Activated CD8-positive, alpha-beta memory T cell treated with anti-CD3 and anti-CD28 coated beads, Interleukin-2, amount 50 U/mL, for 1 hour (primary cell): ENCODE measurements around the gene UPK3A.

Experiments used
- DNase-seq: peaks from one replicate; pipeline ENCODE4 v3.0.0-alpha.2; 2020; ENCODE audit errors: extremely low read depth

The UPK3A gene

GRCh38 chr22:45284705-45285262 is at the start of gene UPK3A:
TSS of gene UPK3A (plus strand) at chr22:45284949. CDS start at chr22:45285014, 65 bp downstream.
- DNase-seq, result no peak

GRCh38 chr22:45235101-45235777 is 49.5 kb upstream of the UPK3A start:
- no peak for DNase-seq

- no peak for DNase-seq
Observed at GRCh38 chr22:45235851-45236342, 48.9 kb upstream of the UPK3A start.

- DNase-seq, result no peak
Observed at GRCh38 chr22:45237065-45237990, 47.4 kb upstream of the UPK3A start.

- DNase-seq, result no peak
Observed at GRCh38 chr22:45238076-45238956, 46.4 kb upstream of the UPK3A start.

GRCh38 chr22:45238957-45239680 is 45.6 kb upstream of the UPK3A start:
- DNase-seq, result no peak

- no peak for DNase-seq
Observed at GRCh38 chr22:45239681-45240051, 45.1 kb upstream of the UPK3A start.

- no peak for DNase-seq
Observed at GRCh38 chr22:45240104-45240809, 44.5 kb upstream of the UPK3A start.

GRCh38 chr22:45240810-45241631 is 43.7 kb upstream of the UPK3A start, which contains the start of gene KIAA0930:
TSS of gene KIAA0930 (minus strand) at chr22:45240894. CDS start at chr22:45240703, 191 bp downstream.
- DNase-seq, result peak; percentile 64

- DNase-seq, result no peak
Observed at GRCh38 chr22:45242778-45243191, 42.0 kb upstream of the UPK3A start.

GRCh38 chr22:45244916-45245315 is 39.8 kb upstream of the UPK3A start:
- no peak for DNase-seq

- no peak for DNase-seq
Observed at GRCh38 chr22:45246060-45246985, 38.4 kb upstream of the UPK3A start.

GRCh38 chr22:45248832-45249561 is 35.8 kb upstream of the UPK3A start:
- no peak for DNase-seq

- no peak for DNase-seq
Observed at GRCh38 chr22:45251825-45252224, 32.9 kb upstream of the UPK3A start.

- no peak for DNase-seq
Observed at GRCh38 chr22:45253039-45253641, 31.6 kb upstream of the UPK3A start.

- no peak for DNase-seq
Observed at GRCh38 chr22:45254388-45254787, 30.4 kb upstream of the UPK3A start.

GRCh38 chr22:45254789-45255278 is 29.9 kb upstream of the UPK3A start:
- no peak for DNase-seq
